Tibial nerve (tissue), 3 donors: ENCODE measurements around the gene TP53I3.

Experiments
- POLR2A ChIP-seq, 2 donors: fragments of 450-650 bp; IDR thresholded peaks; one replicate each; pipeline ENCODE4 v1.6.1; 2017; ENCODE audit warnings: antibody characterized with exemption in 2 of 2, mild to moderate bottlenecking in 2 of 2, moderate library complexity in 2 of 2
- TF ChIP-seq, protein P1 (sequence below), 5 experiments: fragments of 200-600 bp in 3 of 5; fragments of 450-650 bp in 2 of 5; sonication (generic) in 3 of 5; IDR thresholded peaks; one replicate each; pipeline ENCODE4 v1.5.1; 2016 to 2019; ENCODE audit warnings: antibody characterized with exemption in 5 of 5, mild to moderate bottlenecking in 3 of 5, moderate library complexity in 2 of 5

DNA sequence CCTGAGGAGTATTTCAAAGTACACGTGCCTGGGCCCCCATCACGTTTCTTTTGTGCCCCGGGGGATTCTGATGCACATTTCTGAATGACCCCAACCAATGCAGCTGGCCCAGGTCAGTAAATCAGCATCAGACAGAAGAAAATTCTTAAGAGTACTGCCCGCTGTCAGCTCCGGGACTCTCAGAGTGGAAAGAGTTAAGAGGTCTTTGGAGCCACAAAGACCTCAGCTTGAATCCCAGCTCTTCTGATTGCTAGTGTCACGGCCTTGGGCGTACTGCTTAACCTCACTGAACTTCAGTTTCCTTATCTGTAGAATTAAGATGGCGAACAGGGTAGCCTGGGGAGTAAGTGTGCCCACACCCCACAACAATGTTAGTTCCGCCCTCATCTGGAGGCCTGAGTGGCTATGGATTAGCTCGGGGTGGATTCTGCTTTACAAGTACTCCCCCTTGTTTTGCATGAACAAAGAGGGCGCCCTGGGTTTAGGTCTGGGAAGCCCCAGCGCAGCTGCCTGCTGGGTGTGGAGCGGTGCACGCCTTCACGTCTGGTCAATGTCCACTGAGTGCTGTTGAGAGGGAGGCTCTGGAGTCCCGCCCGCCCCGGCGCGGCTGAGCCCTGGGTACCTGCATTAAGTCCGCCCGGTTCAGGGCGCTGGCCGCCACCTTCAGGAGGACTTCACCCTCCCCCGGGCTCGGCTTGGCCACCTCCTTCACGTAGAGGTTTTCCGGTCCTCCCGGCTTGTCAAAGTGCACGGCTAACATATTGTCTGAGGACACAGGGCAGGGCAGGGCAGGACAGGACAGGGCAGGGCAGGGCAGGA, 858 bp downstream of the TP53I3 start:
- no peak for TF ChIP-seq POLR2A (IDR thresholded peaks at IDR 0.05)
- TF ChIP-seq, protein P1, sequence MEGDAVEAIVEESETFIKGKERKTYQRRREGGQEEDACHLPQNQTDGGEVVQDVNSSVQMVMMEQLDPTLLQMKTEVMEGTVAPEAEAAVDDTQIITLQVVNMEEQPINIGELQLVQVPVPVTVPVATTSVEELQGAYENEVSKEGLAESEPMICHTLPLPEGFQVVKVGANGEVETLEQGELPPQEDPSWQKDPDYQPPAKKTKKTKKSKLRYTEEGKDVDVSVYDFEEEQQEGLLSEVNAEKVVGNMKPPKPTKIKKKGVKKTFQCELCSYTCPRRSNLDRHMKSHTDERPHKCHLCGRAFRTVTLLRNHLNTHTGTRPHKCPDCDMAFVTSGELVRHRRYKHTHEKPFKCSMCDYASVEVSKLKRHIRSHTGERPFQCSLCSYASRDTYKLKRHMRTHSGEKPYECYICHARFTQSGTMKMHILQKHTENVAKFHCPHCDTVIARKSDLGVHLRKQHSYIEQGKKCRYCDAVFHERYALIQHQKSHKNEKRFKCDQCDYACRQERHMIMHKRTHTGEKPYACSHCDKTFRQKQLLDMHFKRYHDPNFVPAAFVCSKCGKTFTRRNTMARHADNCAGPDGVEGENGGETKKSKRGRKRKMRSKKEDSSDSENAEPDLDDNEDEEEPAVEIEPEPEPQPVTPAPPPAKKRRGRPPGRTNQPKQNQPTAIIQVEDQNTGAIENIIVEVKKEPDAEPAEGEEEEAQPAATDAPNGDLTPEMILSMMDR (IDR thresholded peaks at IDR 0.05) = no peak
